Measurements from ENCODE around the gene MCC. TPM values are rescaled to one million over a fixed set of nuclear protein-coding genes. Genes with fewer than 3 reads are reported as not detected.

Gene MCC
- total and polyA plus RNA-seq, 7 donors: 1.4 to 13.8 (median 4.4) TPM

DNA sequence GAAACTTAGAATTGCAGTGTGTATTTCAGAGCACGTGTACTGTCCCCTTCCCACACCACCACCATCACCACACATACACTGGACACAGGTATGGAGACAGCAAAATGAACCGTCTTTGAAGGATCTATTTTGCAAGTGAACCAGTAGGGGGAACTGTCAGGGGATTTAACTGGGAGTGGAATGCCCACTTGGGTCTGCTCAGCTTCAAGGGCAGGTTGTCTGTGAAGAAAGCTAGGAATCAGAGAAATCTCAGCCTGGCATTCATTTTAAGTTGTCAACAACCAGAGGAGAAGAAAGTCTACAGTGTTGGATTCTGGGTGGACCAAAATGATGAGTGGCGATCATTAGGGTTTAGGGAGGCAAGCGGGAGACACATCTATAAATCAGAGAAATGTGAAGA is 364.6 kb downstream of the MCC start:
- Histone ChIP-seq H3K4me3 (no peak overlapping the region), H3K9me3 (no peaks in the 10 kb centered on the region), H3K4me1 (peaks cover 6% of the 10 kb centered on the region), H3K27me3 (ENCODE audit: insufficient read depth in 3 of 3, low read length in 2 of 3) (no peaks in the 10 kb centered on the region), H3K27ac (no peak overlapping the region), H3K36me3 (ENCODE audit: insufficient read depth in 1 of 2, low read depth in 1 of 2) (no peaks in the 10 kb centered on the region)
- 89 to 95% (median 90%) methylated on average over 4 of the region's 4 CpGs for WGBS, 3 donors
- intact Hi-C loops (cut with DNase I): no loop called here
- TF ChIP-seq CTCF (IDR thresholded peaks at IDR 0.05): no peak
- no peak for ATAC-seq
- no peak for DNase-seq

DNA sequence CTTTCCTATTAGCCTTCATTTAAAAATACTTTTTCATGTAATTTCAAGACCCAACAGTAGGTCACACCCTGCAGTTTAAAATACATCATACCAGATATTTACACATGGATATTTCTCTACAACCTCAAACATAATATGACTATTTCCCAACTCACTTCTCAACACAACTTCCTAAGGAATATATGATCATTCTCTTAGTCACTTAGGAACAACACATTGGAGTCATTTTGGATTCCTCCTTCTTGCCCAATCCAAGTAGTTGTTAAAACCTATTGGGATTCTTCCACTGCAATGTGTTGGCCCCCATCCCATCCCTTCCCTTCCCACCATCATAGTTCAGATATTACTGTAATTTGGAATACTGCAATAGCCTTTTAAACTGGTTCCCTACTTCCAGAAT is 366.2 kb downstream of the MCC start:
- peaks cover 17% of the 10 kb centered on the region for H3K4me1 ChIP-seq
- no peaks in the 10 kb centered on the region for H3K36me3 ChIP-seq (ENCODE audit: insufficient read depth in 1 of 2, low read depth in 1 of 2)
- no peak overlapping the region for H3K4me3 ChIP-seq
- H3K27me3 ChIP-seq (ENCODE audit: insufficient read depth in 3 of 3, low read length in 2 of 3): no peaks in the 10 kb centered on the region
- DNase-seq (peak in 1 of 2 donors; percentile 55), ATAC-seq (peak in 3 of 4 donors; percentile 41)
- intact Hi-C loops (cut with DNase I): no loop called here
- TF ChIP-seq CTCF (IDR thresholded peaks at IDR 0.05): no peak
- H3K9me3 ChIP-seq: no peaks in the 10 kb centered on the region
- no peak overlapping the region for H3K27ac ChIP-seq

GRCh38 chr5:113119246-113119924 is 368.9 kb downstream of the MCC start:
- TF ChIP-seq CTCF (IDR thresholded peaks at IDR 0.05): no peak
- Histone ChIP-seq H3K4me3 (no peak overlapping the region), H3K27me3 (ENCODE audit: insufficient read depth in 3 of 3, low read length in 2 of 3) (no peaks in the 10 kb centered on the region), H3K36me3 (ENCODE audit: insufficient read depth in 1 of 2, low read depth in 1 of 2) (no peaks in the 10 kb centered on the region), H3K4me1 (peaks cover 17% of the 10 kb centered on the region), H3K9me3 (no peaks in the 10 kb centered on the region), H3K27ac (no peak overlapping the region)
- intact Hi-C loops (cut with DNase I): no loop called here
- peak; percentile 53 to 85 for DNase-seq
- WGBS, 3 donors: 38 to 46% (median 39%) methylated on average over 9 of the region's 9 CpGs
- peak; percentile 36 to 68 (median 66) for ATAC-seq

GRCh38 chr5:113118765-113119164 is 369.5 kb downstream of the MCC start:
- DNase-seq: no peak
- 24 to 41% (median 25%) methylated on average over 7 of the region's 7 CpGs for WGBS, 3 donors
- Histone ChIP-seq H3K27me3 (ENCODE audit: insufficient read depth in 3 of 3, low read length in 2 of 3) (no peaks in the 10 kb centered on the region), H3K9me3 (no peaks in the 10 kb centered on the region), H3K27ac (no peak overlapping the region), H3K4me1 (peaks cover 17% of the 10 kb centered on the region), H3K36me3 (ENCODE audit: insufficient read depth in 1 of 2, low read depth in 1 of 2) (no peaks in the 10 kb centered on the region), H3K4me3 (no peak overlapping the region)
- no peak for TF ChIP-seq CTCF (IDR thresholded peaks at IDR 0.05)
- intact Hi-C loops (cut with DNase I): no loop called here
- peak in 1 of 4 donors; percentile 37 for ATAC-seq

GRCh38 chr5:113118298-113118697 is 370.0 kb downstream of the MCC start:
- H3K27me3 ChIP-seq (ENCODE audit: insufficient read depth in 3 of 3, low read length in 2 of 3): no peaks in the 10 kb centered on the region
- no peak for TF ChIP-seq CTCF (IDR thresholded peaks at IDR 0.05)
- no peak for ATAC-seq
- H3K4me1 ChIP-seq: peaks cover 17% of the 10 kb centered on the region
- WGBS, 3 donors: 58 to 66% (median 59%) methylated on average over 3 of the region's 3 CpGs
- DNase-seq: no peak
- intact Hi-C loops (cut with DNase I): no loop called here
- H3K27ac ChIP-seq: no peak overlapping the region
- no peak overlapping the region for H3K4me3 ChIP-seq
- no peaks in the 10 kb centered on the region for H3K9me3 ChIP-seq
- no peaks in the 10 kb centered on the region for H3K36me3 ChIP-seq (ENCODE audit: insufficient read depth in 1 of 2, low read depth in 1 of 2)

Measured in psoas muscle (tissue), 8 donors.